LoVo (cell line): Measurements from ENCODE around the gene NECTIN1.
"Not testable (repeated sequence)": the region's sequence is repeated elsewhere in the genome, so short reads cannot be mapped to it uniquely, and the experiment has no call there.

Experiments
- DNase-seq: peaks from one replicate; pipeline ENCODE4 v3.0.0-alpha.2; 2016; ENCODE audit warnings: low spot score

The NECTIN1 gene

DNA sequence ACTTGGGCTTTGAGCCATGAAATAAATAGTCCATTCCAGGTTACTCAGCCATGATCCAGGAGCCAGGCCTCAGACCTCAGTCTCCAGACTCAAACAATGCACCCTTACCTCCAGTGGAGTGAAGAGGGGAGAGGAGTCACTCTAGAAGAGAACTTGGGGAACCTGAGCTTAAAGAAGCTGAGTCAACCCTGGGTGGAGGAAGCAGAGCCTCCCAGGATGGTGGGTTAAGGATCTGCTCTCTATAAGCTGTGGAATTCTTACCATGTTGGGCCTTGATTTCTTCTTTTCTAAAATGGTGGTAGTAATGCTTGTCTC is 113.2 kb downstream of the NECTIN1 start:
- DNase-seq = no peak

DNA sequence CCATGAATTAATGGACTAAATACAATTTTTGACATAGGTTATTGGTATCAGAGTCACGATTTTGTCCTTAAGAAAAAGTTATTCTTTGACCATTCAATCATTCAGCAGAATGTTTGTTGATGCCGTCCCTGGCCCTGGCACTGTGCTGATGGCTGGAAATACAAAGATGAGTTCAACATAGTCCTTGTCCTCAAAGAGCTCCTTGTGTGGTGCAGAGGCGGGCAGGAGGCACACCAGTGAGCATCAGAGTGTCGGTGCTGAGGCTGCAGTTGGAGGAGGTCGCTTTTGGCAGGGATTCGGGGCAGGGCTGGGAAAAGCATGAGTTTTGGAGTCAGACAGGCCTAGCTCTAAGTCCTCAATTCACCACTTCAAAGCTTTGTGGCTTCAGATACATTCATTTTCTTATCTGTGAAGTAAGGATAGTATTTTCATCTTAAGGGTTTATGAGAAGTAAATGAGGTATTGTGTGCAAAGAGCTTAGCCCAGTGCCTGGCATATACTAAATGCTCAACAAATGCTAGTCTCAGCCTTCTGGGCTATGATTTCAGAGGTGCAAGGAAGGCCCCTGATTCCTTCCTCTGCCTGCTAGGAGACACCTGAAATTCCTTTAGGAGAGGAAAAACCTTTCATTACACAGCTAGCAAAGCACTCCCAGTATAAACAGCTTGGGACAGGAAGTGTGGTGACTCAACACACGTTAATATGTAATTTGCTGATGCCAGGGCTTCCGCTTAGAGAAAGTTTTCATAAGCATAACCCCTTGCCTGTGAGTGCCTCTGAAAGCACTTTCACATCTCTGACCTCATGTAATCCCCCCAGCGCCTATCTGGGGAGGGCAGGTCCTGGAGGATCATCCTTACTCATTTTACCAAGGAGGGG is 113.8 kb downstream of the NECTIN1 start:
- peak; percentile 45 for DNase-seq

DNA sequence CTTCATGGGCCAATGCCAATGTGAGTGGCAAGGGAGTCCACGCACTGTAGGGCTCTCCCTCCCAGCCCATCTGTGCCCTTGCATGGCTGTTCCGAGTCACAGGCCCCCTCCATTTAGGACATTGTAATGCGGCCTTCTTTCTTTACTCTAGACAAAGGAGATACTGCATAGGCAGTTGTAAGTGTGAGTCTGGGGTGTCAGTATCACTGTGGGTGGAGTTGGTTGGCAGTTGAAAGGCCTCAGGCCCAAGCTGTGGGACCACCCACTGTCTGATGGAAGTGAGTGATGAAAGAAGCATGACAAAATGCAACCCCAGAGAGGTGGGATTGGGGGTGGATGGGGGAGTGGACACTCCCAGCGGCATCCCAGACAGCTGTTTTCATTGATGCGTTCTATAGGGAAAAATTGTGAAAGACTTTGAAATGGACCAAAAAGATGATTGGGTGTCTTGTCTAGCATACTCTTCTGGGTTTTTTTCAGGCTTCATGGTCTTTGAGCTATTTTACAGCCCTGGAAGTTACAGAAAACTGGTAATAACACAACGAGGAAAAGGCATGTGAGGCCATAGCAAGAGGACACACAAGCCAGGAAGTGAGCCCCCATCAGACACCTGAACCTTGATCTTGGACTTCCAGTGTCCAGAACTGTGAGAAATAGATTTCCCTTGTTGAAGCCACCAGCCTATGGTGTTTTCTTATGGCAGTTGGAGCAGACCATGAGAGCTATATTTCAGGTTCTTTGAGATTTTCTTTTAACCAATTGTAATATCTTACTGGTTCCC is 114.6 kb downstream of the NECTIN1 start:
- DNase-seq = no peak

DNA sequence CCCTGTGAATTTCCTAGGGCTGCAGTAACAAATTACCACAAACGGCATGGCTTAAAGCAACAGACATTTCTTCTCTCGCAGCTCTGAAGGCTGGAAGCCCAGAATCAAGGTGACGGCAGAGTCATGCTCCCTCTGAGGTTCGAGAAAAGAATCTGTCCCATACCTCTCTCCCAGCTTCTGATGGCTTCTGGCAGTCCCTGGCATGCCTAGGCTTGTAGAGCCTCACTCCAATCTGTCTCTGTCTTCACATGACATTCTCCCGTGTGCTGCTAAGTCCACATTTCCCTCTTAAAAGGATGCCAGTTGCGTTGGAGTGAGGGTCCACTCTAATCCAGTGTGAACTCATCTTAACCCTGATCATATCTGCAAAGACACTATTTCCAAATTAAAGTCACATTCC is 116.2 kb downstream of the NECTIN1 start:
- no peak for DNase-seq

DNA sequence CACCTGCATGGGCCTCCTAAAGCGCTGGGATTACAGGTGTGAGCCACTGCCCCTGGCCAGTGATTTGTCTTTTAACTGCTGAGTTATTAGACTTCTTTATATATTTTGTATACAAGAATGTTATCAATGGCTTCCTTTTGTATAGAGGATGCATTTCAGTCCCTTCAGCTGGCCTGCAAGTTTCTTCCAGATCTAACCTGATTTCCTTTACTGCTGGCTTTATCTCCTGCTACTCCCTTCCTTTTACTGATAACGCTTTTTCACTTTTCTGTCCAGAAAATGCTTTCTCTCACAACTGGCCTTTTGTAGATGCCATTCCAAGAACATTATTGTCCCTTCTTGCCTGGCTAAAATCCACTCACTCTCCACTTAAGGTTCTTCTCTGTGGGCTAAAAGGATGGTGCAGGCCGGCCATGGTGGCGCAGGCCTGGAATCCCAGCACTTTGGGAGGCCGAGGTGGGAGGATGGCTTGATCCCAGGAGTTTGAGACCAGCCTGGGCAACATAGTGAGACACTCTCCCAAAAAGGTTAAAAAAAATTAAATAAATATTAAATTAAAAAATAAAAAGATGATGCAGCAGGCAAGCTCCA is 118.1 kb downstream of the NECTIN1 start:
- DNase-seq = no peak

DNA sequence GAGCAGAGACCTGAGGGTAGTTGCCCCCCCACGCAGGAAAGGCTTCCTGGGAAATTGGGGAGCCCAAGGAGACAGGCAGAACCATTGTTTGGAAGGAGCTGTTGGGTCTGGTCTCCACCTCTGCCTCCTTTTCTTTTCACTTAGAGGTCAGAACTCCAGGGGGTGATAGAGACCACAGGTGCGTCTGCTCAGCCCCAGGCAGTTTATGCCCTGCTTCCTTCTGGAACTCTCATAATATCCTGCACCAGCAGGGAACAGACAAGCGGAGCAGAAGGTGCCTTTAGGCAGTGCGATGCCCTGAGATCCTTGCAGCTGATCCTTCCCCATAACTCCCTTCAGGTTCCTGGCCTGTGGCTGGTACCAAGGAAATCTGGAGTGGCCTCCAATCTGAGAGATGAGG is 120.2 kb downstream of the NECTIN1 start:
- no peak for DNase-seq

DNA sequence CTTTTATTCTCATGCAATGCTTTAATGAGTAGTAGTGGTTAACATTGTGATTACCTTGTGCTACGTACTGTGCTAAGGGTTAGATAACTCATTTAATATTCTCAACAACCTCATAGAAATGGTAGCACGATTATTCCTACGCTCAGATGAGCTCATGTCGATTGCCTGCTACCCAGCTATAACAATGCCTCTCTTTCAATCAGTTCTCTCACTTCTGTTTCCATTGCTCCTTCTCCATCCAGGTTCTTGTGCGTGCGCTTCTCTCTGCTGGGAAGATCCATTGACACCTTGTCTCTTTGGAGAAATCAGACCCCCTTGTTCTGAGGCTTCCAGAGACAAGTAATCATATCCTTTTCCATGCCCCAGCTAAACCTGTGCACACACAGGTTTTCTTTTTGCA is 120.8 kb downstream of the NECTIN1 start:
- DNase-seq = no peak

DNA sequence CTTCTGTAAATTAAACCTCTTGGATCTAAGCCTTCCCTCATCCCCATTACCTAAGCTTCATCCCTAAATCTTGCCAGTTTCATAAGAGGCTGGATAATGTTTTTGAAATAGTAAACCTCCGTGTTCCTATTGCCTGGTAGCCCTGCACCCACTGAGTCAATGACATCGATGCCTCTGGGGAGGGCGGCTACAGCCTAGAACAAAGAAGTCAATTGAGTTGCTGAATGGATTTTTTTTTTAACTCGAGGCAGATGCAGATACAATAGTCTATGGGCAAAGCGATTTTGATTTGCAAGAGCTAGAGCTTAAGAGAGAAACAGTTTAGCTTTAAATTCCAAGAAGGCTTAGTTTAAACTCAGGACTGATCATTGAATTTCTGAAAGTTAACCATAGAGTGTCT is 121.3 kb downstream of the NECTIN1 start:
- no peak for DNase-seq

DNA sequence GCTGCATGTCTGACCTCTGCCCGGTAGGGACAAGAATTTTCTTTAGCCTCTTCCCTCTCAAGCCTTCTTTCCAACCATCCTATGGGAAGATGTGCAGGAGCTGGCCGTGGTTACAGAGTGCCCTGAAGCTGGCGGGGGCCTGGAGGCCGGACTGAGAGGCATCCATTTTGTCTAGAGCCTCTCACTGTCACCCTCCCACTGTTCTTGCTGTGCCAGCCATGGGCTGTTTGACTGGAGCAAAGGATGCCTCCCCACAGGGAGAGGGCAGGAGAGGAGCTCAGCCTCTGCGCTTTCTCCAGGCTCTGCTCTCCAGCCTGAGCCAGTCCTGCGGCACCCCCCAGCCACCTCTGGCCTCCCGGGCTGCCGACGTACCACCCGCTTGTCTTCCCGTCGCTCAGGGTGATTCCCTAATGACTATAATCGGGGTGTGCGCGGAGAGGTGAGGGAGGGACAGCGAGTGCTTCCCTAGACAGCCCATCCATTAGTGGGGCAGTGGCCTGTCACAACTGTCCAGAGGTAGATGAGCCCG is 123.8 kb downstream of the NECTIN1 start:
- DNase-seq = no peak

DNA sequence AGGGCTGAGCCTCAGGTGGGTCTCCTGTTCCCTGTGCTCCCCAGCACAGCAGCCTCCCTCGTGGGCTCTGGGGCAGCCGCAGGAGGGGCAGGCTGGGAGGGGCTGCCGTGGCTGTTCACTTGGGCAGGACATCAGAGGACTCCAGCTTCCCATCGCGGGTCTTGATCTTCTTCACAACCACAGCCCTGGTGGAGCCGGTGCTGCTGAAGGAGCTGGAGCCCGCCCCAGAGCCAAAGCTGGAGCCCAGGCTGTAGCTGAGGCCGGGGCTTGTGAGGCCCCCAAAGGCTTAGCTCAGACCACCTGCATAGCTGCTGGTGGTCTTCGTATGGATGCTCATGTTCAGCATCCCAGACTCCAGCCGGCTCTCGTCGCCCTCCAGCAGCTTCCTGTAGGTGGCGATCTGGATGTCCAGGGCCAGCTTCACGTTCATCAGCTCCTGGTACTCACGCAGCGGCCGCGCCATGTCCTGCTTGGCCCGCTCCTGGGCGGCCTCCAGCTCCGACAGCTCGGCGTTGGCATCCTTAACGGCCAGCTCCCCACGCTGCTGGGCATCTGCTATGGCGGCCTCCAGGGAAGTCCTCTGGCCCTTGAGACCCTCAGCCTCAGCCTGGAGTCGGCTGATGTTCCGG is 126.1 kb downstream of the NECTIN1 start:
- DNase-seq = no peak

DNA sequence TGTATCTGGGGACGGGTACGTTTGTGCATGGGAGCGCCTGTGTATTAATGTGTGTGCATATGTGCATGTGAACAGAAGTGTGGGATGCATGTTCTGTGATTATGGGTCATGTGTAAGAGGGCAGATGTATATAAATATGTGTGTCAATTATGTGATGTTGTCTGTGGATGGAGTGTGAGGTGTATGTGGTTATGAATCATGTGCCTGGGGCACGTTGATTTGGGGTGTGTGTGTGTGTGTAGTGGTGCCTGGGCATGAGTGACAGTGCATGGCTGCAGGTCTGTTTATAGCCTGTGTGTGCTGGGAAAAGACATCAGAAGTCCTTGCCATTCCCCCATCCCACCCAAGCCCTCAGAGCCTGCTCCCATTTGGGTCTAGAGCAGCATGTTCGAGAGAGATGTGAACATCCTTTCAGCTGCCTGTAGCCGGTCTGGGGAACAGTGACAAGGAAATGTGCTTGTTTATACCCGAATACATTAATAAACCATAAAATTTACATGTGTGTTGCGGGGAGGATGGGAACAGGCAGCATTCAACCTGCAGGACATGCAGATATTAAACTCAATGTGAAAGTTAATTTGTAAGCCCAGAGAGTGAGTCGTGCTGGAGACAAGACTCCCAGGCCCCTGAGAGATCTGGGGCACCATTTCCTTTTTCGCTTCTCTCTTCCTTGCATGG is 129.0 kb downstream of the NECTIN1 start:
- no peak for DNase-seq

DNA sequence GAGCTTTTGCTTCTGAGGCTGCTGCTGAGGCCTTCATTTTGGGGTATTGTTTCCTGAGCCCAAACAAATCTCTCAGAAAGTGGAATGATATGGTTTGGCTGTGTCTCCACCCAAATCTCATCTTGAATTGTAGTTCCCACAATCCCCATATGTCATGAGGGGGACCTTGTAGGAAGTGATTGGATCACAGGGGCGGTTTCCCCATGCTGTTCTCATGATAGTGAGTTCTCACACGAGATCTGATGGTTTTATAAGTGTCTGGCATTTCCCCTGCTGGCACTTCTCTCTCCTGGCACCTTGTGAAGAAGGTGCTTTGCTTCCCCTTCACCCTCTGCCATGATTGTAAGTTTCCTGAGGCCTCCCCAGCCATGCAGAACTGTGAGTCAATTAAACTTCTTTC is 133.1 kb downstream of the NECTIN1 start:
- DNase-seq = not testable (repeated sequence)

DNA sequence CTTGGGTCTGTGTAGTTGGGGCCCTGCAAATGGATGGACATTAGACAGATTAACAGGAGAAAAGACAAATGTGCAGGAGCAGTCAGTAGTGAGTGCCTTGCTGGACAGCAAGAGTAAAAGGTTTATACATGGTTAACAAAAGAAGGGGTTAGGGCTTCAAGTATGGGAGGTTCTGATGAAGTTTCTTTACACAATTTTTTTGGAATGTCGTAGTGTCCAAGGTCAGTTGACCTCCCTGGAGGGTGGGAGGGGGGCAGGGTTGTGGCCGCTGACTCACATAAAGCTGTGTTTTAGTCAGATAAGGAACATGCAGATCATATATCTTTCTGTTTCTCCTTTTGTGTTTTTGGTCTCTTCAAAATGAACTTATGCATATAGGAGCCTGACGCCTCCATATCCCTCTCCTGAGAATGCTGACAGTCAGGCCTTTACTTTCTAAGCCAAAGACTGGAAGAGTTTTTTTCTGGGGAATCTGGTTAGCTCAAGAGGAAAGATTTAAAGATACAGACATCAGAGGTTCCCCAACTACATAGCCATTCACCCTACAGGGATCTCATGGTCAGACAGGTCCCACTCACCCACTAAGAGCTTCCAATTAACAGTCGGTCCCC is 134.3 kb downstream of the NECTIN1 start:
- DNase-seq = no peak

DNA sequence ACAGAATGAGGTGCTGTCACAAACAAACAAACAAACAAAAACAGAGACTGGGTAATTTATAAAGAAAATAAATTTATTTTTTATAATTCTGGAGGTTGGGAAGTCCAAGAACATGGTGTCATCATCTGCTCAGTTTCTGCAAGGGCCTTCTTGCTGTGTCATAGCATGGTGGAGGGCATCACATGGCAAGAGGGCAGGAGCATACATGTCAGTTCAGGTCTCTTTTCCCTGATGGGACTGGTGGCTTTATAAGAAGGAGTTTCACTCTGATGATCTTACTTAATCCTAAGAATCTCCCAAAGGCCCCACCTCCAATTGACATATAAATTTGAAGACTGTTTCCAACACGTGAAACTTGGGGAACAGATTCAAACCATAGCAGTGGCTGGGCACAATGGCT is 135.7 kb downstream of the NECTIN1 start:
- no peak for DNase-seq

DNA sequence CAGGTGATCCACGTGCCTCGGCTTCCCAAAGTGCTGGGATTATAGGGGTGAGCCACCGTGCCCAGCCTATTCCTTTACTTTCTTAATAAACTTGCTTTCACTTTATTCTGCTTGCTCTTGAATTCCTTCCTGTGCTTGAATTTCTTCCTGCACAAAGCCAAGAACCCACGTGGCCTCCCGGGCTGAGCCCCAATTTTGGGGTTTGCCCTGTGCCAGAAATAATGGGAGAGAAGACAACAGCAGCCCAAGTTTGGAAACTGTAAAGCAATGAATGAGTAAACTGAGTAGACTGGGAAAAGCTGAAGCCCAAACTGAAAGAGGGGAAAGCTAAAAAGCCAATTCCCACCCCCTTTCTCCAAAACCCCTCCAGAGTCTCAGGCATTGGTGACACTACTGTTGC is 136.4 kb downstream of the NECTIN1 start:
- DNase-seq = no peak

DNA sequence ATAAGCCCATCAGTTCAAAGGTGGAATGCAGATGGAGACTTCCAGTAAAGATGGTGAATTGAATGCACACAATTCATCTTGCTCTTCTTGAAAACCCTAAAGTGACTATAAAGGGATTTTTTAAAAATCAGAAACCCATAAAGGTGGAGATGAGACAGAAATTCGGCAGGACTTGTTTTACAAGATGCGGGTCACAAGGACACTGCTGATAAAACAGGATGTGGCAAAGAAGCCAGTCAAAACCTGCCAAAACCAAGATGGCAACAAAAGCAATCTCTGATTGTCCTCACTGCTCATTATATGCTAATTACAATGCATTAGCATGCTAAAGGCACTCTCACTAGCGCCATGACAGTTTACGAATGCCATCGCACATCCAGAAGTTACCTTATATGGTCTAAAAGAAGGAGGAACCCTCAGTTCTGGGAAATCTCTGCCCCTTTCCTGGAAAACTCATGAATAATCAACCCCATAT is 137.1 kb downstream of the NECTIN1 start:
- DNase-seq = no peak

DNA sequence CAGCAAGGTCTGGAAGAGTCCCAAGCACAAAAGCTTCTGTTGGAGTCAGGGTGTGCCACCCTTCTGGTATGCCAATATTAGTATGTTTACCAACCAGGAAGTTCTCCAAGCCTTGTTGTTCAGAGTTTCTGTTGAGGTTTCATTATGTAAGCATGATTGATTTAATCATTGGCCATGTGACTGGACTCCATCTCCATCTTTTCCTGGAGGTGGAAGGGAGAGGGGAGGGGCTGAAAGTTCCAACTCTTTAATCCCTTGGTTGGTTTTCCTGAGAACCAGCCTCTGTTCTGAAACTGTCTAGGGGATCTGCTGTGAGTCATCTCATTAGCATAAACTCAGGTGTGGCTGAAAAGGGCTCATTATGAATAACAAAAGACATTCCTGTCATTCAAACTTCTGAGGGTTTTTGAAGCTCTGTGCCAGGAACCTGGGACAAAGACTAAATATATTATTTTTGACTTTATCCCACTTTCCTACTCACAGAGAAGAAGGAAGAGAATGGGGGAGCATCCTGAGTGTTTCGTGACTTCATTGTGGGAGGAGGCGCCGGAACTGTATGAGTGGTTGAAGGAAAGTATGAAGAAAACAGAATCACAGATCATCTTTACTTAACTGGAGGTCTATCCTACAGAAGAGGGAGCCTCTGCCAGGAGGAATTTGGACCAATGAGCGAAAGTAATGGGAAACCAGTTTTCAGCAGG is 138.2 kb downstream of the NECTIN1 start:
- DNase-seq = peak; percentile 68

DNA sequence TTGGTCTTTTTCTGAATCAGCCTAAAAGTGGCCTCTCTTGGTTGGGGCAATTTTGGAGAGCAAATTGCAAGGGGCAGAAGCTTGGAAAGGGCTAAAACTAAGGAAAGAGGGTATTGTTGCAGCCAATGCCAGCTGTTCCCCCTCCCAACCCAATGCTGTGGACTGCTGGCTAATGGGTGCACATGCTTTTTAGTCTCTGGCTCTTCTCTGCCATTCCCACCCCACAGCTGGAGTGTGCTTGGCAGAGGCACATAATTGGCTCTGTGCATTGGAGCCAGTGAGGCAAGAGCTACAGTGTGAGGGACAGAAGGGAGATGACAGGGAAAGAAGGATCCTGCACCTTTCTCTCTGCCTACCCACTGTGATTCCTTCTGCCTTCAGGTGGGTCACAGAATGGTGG is 140.0 kb downstream of the NECTIN1 start:
- no peak for DNase-seq
